GM12891 (cell line): ENCODE results near the gene KIAA0040.
A peak's percentile ranks its signal among the peaks of the same experiment; 100 is the strongest.

ENCODE experiments used
- DNase-seq: peaks from one replicate; pipeline ENCODE4 v3.0.0; 2011; ENCODE audit warnings: low spot score; ENCODE audit not compliant: insufficient read length
- FAIRE-seq: peaks from 2 replicates; lab custom pipeline; 2011; peaks lifted over from hg19 to GRCh38; lab: Jason Lieb, UNC
- PAX5 ChIP-seq: IDR thresholded peaks from 2 replicates; pipeline ENCODE4 v1.6.1; 2011; ENCODE audit warnings: low read length, moderate library complexity, mild to moderate bottlenecking; ENCODE audit not compliant: insufficient read depth, severe bottlenecking
- POLR2A ChIP-seq: IDR thresholded peaks from 2 replicates; pipeline ENCODE4 v1.6.1; 2011; ENCODE audit warnings: low read depth, low read length, control low read depth
- POLR2AphosphoS5 ChIP-seq: IDR thresholded peaks from 2 replicates; pipeline ENCODE4 v1.6.1; 2011; ENCODE audit warnings: low read depth, low read length, control low read depth
- POU2F2 ChIP-seq: IDR thresholded peaks from 2 replicates; pipeline ENCODE4 v1.6.1; 2011; ENCODE audit warnings: low read depth, mild to moderate bottlenecking, control low read depth, low read length, moderate library complexity
- SPI1 ChIP-seq: IDR thresholded peaks from 2 replicates; pipeline ENCODE4 v1.6.1; 2011; ENCODE audit warnings: low read depth, low read length, control low read depth
- TAF1 ChIP-seq: IDR thresholded peaks from 2 replicates; pipeline ENCODE4 v1.6.1; 2011; ENCODE audit warnings: low read depth, low read length, control low read depth

The KIAA0040 gene

DNA sequence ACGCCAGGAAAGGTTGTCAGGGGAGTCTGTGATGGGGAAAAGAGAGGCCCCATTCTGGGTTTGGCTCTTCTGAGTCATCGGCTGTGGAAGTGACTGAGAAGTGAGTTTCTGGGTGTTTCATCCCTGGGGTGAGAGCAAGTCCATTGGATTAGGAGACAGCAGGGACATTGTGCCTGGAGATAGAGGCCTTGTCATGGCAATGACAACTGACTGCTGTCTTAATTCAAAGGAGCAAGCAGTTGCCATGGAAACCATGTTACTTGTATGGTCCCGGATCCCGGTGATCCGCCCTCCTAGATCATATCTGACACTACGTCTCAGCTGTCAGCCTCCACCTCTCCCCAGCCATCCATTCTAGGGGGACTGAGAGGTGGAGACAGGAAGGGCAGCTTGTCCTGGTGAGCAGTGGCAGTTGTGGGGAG is 34.4 kb downstream of the KIAA0040 start:
- FAIRE-seq (no peak), DNase-seq (no peak)

DNA sequence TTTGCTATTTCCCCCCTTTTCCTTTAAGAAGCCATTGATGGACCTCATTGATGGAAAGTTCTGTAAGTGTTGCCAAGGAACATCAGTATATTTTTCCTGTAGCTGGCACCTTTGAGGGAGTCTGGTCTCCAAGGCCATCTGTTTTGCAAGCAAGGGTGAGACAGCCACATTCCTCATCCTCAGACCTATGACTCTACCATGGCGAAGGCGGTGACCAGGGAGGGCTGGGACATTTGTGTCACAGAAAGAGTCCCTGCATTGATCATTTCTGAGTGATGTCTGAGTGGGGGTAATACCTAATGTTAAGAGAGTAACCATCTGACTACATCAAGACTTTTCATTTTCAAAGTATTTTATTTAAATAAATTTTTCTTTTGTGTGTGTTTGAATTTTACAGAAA is 35.4 kb downstream of the KIAA0040 start:
- no peak for DNase-seq
- FAIRE-seq, result no peak
- no peak for TF ChIP-seq POLR2A
- TF ChIP-seq POU2F2, result no peak
- no peak for TF ChIP-seq PAX5
- no peak for TF ChIP-seq SPI1
- no peak for TF ChIP-seq TAF1
- no peak for TF ChIP-seq POLR2AphosphoS5

More for the DNA sequence above, 34.4 kb downstream of the KIAA0040 start:
- TF ChIP-seq POLR2AphosphoS5, result no peak
- TF ChIP-seq PAX5, result no peak
- no peak for TF ChIP-seq POU2F2
- TF ChIP-seq TAF1, result no peak
- no peak for TF ChIP-seq SPI1
- no peak for TF ChIP-seq POLR2A

- FAIRE-seq, result no peak
- no peak for TF ChIP-seq POU2F2
- no peak for TF ChIP-seq SPI1
- no peak for TF ChIP-seq POLR2A
- no peak for TF ChIP-seq PAX5
- TF ChIP-seq TAF1, result no peak
- no peak for TF ChIP-seq POLR2AphosphoS5
- DNase-seq, result no peak
Observed at GRCh38 chr1:175155936-175156335, 36.6 kb downstream of the KIAA0040 start.

DNA sequence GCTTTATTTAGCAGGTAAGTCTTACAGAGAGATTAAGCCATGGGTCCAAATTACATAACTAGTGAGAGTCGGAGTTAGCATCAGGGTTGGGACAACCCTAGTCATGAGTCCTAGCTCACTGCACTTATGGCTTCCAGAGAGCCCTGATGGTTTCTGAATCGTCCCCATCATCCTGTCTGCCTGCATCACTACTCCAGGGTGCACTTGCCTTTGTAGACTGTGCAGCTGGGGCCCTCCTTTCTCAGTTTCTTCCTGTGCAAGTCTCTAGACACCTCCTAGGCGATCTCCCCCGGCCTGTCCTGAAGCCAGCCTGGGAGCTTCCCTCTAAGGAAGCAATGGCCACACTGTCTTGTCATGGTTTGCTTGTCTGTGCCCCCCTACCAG is 37.1 kb downstream of the KIAA0040 start:
- FAIRE-seq, result no peak
- no peak for TF ChIP-seq SPI1
- TF ChIP-seq POLR2A, result no peak
- TF ChIP-seq POLR2AphosphoS5, result no peak
- no peak for TF ChIP-seq TAF1
- TF ChIP-seq POU2F2, result no peak
- no peak for TF ChIP-seq PAX5

GRCh38 chr1:175154629-175155472 is 37.7 kb downstream of the KIAA0040 start:
- DNase-seq (peak; percentile 42), FAIRE-seq (peak; percentile 96)
- TF ChIP-seq POLR2AphosphoS5 (no peak), TAF1 (no peak), POLR2A (no peak), SPI1 (no peak), POU2F2 (no peak), PAX5 (no peak)

More for the DNA sequence above, 37.1 kb downstream of the KIAA0040 start:
- DNase-seq, result no peak

GRCh38 chr1:175152006-175152652 is 40.4 kb downstream of the KIAA0040 start:
- TF ChIP-seq PAX5, result no peak
- TF ChIP-seq SPI1, result no peak; the same call in 1 of the 2 replicates
- no peak for TF ChIP-seq POU2F2
- TF ChIP-seq POLR2A, result no peak
- no peak for TF ChIP-seq TAF1
- no peak for TF ChIP-seq POLR2AphosphoS5
- peak; percentile 79 for FAIRE-seq

DNA sequence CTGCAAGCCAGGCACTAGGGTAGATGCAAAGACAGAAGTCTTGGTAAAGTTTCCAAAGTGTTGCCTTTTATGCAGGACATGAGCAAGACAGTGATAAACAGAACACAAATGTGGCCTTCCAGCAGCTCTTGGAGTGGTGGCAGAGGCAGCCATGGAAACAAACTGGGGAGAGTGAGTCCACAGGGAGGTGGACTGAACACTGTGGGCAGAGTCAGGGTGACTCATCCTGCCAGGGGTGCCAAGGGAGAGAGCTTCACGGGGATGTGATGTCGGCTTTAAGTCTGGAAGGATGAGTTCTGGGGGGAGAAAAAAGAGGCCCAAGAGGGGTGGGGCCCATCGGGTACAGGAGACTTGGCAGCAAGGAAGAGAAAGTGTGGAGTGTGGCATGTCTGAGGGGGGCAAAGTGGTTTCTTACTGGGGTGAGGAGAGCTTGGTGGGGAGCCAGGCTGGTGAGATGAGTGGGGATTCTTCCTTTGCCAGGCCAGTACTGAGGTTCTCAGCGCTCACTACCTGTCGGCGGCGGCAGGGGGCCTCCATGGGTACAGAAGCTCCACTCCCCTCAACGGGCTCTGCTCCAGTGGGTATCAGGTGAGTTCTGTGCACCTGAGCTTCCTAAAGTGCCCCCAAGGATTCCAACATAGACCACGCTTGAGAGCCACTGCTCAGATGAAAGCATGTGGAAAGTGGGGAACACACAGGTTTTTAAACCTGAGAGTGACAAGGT is 41.8 kb downstream of the KIAA0040 start:
- FAIRE-seq (no peak), DNase-seq (no peak)
- no peak for TF ChIP-seq PAX5
- TF ChIP-seq POLR2A, result no peak
- no peak for TF ChIP-seq TAF1

More at GRCh38 chr1:175152006-175152652, 40.4 kb downstream of the KIAA0040 start:
- DNase-seq, result peak; percentile 43

DNA sequence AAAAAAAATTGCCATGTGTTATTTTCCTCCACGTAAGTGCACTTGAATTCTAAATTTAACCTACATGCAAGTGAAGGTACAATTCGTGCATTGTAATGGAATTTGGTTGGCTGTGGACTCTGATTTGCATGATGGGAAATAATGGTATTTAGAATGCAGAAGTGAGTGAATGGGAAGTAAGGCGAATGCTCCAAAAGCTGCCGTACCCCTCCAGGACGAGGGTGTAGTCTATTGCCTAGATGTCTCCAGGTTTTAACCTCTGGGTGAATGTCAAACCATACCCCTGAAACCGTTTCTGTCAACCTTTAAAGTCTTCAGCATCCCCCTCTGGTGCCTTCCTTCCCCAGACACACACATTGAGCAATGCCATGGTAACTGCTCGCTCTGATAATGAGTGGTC is 44.5 kb downstream of the KIAA0040 start:
- no peak for TF ChIP-seq POU2F2
- FAIRE-seq, result no peak
- no peak for DNase-seq

DNA sequence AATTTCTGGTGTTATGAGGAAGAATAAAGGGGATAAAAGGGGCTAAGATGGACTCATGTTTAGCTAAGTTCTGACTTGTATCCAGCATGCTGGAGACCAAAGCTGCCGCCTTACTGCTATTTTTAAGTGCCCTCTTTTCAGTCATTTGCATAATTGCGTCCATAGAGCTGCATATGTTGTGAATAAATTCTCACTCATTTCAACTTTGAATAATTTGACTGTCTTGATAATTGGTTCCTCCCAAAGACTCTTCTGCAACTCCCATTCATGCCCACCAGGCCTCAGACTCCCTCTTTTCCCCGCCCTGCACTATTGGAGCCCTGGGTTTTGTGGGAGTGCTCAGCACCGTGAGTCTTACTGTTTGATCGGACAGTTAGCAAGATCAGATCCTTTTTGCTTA is 45.0 kb downstream of the KIAA0040 start:
- FAIRE-seq (no peak), DNase-seq (no peak)
- no peak for TF ChIP-seq POU2F2
- TF ChIP-seq SPI1, result no peak
- TF ChIP-seq PAX5, result no peak
- TF ChIP-seq POLR2A, result no peak
- no peak for TF ChIP-seq POLR2AphosphoS5
- no peak for TF ChIP-seq TAF1
